Smooth muscle cell (in vitro differentiated cells): ENCODE measurements around the gene PADI3. TPM values are rescaled to one million over a fixed set of nuclear protein-coding genes. Genes with fewer than 3 reads are reported as not detected.

Source experiments
- DNase-seq: peaks from one replicate; lab custom pipeline; 2025; ENCODE audit not compliant: unreplicated experiment; lab: John Stamatoyannopoulos, UW
- H2AFZ ChIP-seq: fragments of 200-600 bp; sonication (generic); 2 replicates; pipeline ENCODE4 v1.6.0; 2016; ENCODE audit warnings: antibody characterized with exemption, low read depth, mild to moderate bottlenecking
- H3F3A ChIP-seq: fragments of 200-600 bp; sonication (generic); 2 replicates; pipeline ENCODE4 v1.6.0; 2017; ENCODE audit warnings: antibody characterized with exemption, low read depth
- H3K27ac ChIP-seq: fragments of 200-600 bp; sonication (generic); 2 replicates; pipeline ENCODE4 v1.5.1; 2016; ENCODE audit warnings: low read depth, mild to moderate bottlenecking
- H3K27me3 ChIP-seq: fragments of 200-600 bp; sonication (generic); 2 replicates; pipeline ENCODE4 v1.6.1; 2016; ENCODE audit warnings: low read depth, mild to moderate bottlenecking
- H3K36me3 ChIP-seq: fragments of 200-600 bp; sonication (generic); 2 replicates; pipeline ENCODE4 v1.5.1; 2016; ENCODE audit warnings: low read depth
- H3K4me1 ChIP-seq: fragments of 200-600 bp; sonication (generic); 2 replicates; pipeline ENCODE4 v1.5.1; 2016; ENCODE audit warnings: low read depth
- H3K4me2 ChIP-seq: fragments of 200-600 bp; sonication (generic); 2 replicates; pipeline ENCODE4 v1.6.0; 2016; ENCODE audit warnings: mild to moderate bottlenecking
- H3K4me3 ChIP-seq: fragments of 200-600 bp; sonication (generic); 2 replicates; pipeline ENCODE4 v1.5.1; 2016; ENCODE audit warnings: mild to moderate bottlenecking
- H3K79me2 ChIP-seq: fragments of 200-600 bp; sonication (generic); 2 replicates; pipeline ENCODE4 v1.6.0; 2016; ENCODE audit warnings: low read depth, mild to moderate bottlenecking
- H3K9ac ChIP-seq: fragments of 200-600 bp; sonication (generic); 2 replicates; pipeline ENCODE4 v1.6.0; 2016; ENCODE audit warnings: low read depth
- H3K9me3 ChIP-seq: fragments of 200-600 bp; sonication (generic); replicated peaks from 2 replicates; pipeline ENCODE4 v1.5.1; 2016; ENCODE audit warnings: low read depth
- H4K20me1 ChIP-seq: fragments of 200-600 bp; sonication (generic); 2 replicates; pipeline ENCODE4 v1.6.0; 2016; ENCODE audit warnings: low read depth
- CTCF ChIP-seq: fragments of 200-600 bp; sonication (generic); IDR thresholded peaks from 2 replicates; pipeline ENCODE4 v1.5.1; 2017; ENCODE audit warnings: borderline replicate concordance, mild to moderate bottlenecking, antibody characterized with exemption; ENCODE audit not compliant: insufficient read depth, poor library complexity, severe bottlenecking
- WGBS: methylation state at CpG from one replicate; pipeline ENCODE4 v1.1.7; 2016; ENCODE audit warnings: low lambda C conversion rate; 5-methylcytosine and 5-hydroxymethylcytosine counted together
- polyA plus RNA-seq: library from polyadenylated mRNA; unstranded; fragments of >200 nt; fragmentation: Nextera tagmentation; extraction: Ambion mirVana; gene quantifications from 2 replicates; pipeline ENCODE4 v1.2.1, GENCODE V29; 2016
- total RNA-seq: library from RNA; depleted of rRNA; stranded (reverse); fragments of >200 nt; gene quantifications from 2 replicates; pipeline ENCODE4 v1.2.3, GENCODE V29; 2014

PADI3 gene
- total and polyA plus RNA-seq, 2 experiments from 2014 or later: not detected

- no peak for TF ChIP-seq CTCF
- Histone ChIP-seq H3K4me2 (no peak overlapping the region), H3K9ac (no peak overlapping the region)
Measured at GRCh38 chr1:17289721-17290120, 40.8 kb downstream of the PADI3 start.

GRCh38 chr1:17290553-17290952, 41.7 kb downstream of the PADI3 start:
- 91% methylated on average over 3 of the region's 3 CpGs for WGBS
- DNase-seq: no peak

More at GRCh38 chr1:17289721-17290120, 40.8 kb downstream of the PADI3 start:
- Histone ChIP-seq H3K4me3 (no peak overlapping the region), H3K27me3 (no peaks in the 10 kb centered on the region), H2AFZ (no peak overlapping the region), H3K36me3 (no peaks in the 10 kb centered on the region), H3F3A (peaks cover 7% of the 10 kb centered on the region), H3K79me2 (no peaks in the 10 kb centered on the region), H3K9me3 (no peaks in the 10 kb centered on the region), H3K27ac (no peak overlapping the region), H3K4me1 (no peaks in the 10 kb centered on the region), H4K20me1 (no peaks in the 10 kb centered on the region)
- WGBS: 49% methylated on average over 2 of the region's 2 CpGs
- DNase-seq: no peak

GRCh38 chr1:17292299-17293160, 43.6 kb downstream of the PADI3 start:
- Histone ChIP-seq H3K4me1 (no peaks in the 10 kb centered on the region), H3K9ac (no peak overlapping the region), H3K9me3 (no peaks in the 10 kb centered on the region), H3K4me2 (no peak overlapping the region), H3K36me3 (no peaks in the 10 kb centered on the region), H3F3A (peaks cover 7% of the 10 kb centered on the region), H4K20me1 (no peaks in the 10 kb centered on the region), H3K4me3 (no peak overlapping the region), H3K79me2 (no peaks in the 10 kb centered on the region), H2AFZ (no peak overlapping the region), H3K27me3 (no peaks in the 10 kb centered on the region), H3K27ac (no peak overlapping the region)
- DNase-seq: no peak
- TF ChIP-seq CTCF: no peak
- 68% methylated on average over 7 of the region's 7 CpGs for WGBS

More at GRCh38 chr1:17290553-17290952, 41.7 kb downstream of the PADI3 start:
- no peaks in the 10 kb centered on the region for H3K79me2 ChIP-seq
- H3K4me1 ChIP-seq: no peaks in the 10 kb centered on the region
- H2AFZ ChIP-seq: no peak overlapping the region
- no peak overlapping the region for H3K27ac ChIP-seq
- H3K4me3 ChIP-seq: no peak overlapping the region
- H3K36me3 ChIP-seq: no peaks in the 10 kb centered on the region
- H3K4me2 ChIP-seq: no peak overlapping the region
- H3K9ac ChIP-seq: no peak overlapping the region
- no peaks in the 10 kb centered on the region for H4K20me1 ChIP-seq
- no peaks in the 10 kb centered on the region for H3K9me3 ChIP-seq
- TF ChIP-seq CTCF: no peak
- H3F3A ChIP-seq: peaks cover 7% of the 10 kb centered on the region
- H3K27me3 ChIP-seq: no peaks in the 10 kb centered on the region
